Fibroblast of skin of back (primary cell): ENCODE measurements around the gene STX1A.
"Not testable (repeated sequence)": the region's sequence is repeated elsewhere in the genome, so short reads cannot be mapped to it uniquely, and the experiment has no call there.

Experiments used
- DNase-seq: peaks from one replicate; pipeline ENCODE4 v3.0.0-alpha.2; 2013

Gene STX1A

DNA sequence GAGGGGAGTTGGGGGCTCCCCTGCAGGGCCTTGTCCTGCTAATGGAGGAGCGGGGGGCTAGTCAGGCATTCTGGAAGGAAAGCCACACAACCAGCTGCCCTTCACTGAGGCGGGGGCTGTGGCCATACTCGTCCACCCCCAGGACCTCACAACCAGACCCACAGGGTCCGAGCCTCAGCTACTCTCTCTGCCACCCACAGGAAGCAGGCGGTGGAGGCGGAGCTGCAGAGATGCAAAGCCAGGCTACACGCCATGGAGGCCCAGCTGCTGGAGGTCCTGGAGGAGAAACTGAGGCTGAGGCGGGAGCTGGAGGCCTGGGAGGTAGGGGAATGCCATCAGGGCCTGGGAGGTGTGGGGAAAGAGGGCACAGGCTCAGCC lies 16.0 kb upstream of the STX1A start:
- no peak for DNase-seq

GRCh38 chr7:73734619-73735527 lies 15.4 kb upstream of the STX1A start:
- peak; percentile 94 for DNase-seq

DNA sequence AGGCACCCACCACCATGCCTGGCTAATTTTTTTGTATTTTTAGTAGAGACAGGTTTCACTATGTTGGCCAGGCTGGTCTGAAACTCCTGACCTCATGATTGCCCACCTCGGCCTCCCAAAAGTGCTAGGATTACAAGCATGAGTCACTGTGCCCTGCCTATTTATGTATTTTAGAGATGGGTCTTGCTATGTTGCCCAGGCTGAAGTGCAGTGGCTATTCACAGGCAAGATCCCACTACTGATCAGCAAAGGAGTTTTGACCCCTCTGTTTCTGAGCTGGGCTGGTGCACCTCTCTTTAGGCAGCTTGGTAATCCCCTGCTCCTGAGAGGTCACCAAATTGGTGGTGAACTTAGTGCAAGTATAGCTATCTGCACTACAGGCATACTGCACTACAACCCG lies 12.9 kb upstream of the STX1A start:
- DNase-seq: no peak

DNA sequence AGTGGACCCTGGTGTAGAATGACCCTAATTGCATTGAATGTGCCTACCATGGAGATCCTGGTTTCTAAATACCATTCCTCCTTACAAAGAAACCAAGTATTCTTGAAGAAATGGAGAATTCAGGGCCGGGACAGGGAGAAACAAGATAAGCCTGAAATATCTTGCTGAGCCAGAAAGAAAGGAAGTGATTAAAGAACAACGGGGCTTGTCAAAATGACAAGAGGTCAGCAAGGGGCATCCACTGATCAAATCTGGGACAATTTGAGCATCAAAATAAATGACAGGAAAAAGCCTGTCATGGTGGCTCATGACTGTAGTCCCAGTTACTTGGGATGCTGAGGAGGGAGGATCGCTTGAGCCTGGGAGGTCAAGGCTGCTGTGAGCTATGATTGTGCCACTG lies 11.0 kb upstream of the STX1A start:
- DNase-seq: no peak

- DNase-seq: no peak
Observed at GRCh38 chr7:73728551-73728950, 9.1 kb upstream of the STX1A start.

GRCh38 chr7:73727952-73728351 lies 8.5 kb upstream of the STX1A start:
- no peak for DNase-seq

- no peak for DNase-seq
Observed at GRCh38 chr7:73726083-73726466, 6.6 kb upstream of the STX1A start.

- DNase-seq: no peak
Observed at GRCh38 chr7:73723813-73724212, 4.3 kb upstream of the STX1A start.

- no peak for DNase-seq
Observed at GRCh38 chr7:73722785-73723184, 3.3 kb upstream of the STX1A start.

DNA sequence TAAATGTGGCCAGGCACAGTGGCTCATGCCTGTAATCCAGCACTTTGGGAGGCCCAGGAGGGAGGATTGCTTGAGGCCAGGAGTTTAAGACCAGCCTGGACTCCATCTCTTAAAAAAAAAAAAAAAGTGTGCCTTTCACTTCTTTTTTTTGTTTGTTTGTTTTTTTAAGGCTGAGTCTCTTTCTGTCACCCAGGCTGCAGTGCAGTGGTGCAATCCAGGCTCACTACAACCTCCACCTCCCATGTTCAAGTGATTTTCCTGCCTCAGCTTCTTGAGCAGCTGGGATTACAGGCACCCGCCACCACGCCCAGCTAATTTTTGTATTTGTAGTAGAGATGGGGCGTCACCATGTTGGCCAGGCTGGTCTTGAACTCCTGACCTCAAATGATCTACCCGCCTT lies 2.7 kb upstream of the STX1A start:
- not testable (repeated sequence) for DNase-seq

GRCh38 chr7:73721377-73721817 lies 1.9 kb upstream of the STX1A start:
- no peak for DNase-seq

GRCh38 chr7:73720443-73720842 lies 974 bp upstream of the STX1A start:
- DNase-seq: not testable (repeated sequence)

GRCh38 chr7:73719806-73720169 lies 319 bp upstream of the STX1A start:
- DNase-seq: no peak

GRCh38 chr7:73718438-73718881 lies 1.0 kb downstream of the STX1A start:
- DNase-seq: no peak

DNA sequence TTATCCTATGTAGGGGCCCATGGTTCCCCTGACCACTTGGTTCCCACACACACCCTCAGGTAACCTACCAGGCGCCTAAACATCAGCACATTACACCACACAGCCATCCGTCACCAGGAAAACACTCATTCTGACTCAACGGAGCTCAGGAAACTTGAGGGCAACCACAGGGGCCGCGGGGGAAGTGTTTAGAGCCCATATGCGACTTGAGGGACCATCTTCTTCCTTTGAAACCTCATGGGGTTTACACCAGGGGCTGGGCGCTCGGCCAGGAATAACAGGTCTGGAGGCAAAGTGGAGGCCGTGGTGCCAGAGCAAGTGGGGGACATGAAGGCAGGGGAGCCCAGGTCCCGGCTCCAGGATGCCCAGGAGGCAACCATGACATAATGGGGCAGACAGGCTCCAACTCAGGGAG lies 1.5 kb downstream of the STX1A start:
- DNase-seq: peak; percentile 96

DNA sequence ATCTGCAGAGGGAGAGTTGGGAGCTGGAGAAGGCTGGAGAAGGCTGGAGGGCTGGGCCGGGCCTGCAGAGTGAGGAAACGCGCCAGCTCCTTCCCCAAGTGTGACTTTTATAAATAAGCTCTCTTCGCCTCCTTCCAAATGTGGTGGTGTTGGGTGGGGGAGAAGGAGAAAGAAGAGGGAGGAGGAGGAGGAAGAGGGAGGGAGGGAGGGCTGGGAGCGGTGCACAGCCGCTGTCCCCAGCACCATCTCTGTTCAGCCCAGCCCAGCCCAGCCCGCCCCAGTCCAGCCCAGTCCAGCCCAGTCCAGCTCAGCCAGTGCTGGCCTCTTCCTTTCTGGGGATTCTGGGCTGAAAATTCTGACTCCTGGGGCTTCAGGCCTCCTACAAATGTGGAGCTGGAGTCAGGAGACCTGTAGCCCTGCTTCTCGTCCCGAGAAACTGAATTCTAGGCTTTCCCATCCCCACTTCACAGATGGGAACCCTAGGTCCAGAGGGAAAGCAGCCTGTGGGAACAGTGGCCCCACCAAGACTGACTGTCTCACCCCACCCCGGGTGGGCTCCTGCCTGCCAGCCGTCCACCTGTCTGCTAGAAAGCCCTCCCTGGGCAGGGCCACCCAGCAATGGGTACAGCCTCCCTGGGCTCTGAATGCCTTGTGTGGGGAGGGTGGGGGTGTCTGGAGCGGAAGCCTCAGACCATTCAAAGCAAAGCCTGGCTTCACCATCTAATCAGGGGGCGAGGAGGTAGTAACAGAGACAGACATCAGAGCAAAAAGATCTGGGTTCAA lies 2.3 kb downstream of the STX1A start:
- peak; percentile 56 for DNase-seq

GRCh38 chr7:73716318-73716890 lies 3.1 kb downstream of the STX1A start:
- no peak for DNase-seq

- peak; percentile 99 for DNase-seq
Observed at GRCh38 chr7:73715648-73716317, 3.7 kb downstream of the STX1A start.

GRCh38 chr7:73713319-73713718 lies 6.2 kb downstream of the STX1A start:
- DNase-seq: not testable (repeated sequence)

DNA sequence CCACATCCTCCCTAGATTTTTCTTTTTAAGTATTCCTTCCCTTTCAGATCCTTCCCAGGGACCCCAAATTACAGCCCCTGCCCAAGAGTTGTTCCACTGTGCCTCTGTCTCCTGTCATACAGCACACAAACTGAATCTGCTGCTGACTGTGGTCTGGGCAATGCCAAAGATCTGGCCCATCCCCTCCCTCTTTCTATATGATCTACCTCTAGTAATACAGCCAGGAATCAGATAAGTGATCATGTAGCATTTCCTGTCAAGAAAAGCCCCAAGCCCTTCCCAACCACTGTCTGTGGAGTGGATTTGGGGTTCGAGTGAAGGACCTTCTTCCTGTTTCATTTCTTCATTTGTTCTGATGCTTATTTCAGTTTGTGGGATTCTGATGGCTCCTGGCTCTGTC lies 6.7 kb downstream of the STX1A start:
- no peak for DNase-seq

- DNase-seq: no peak
Observed at GRCh38 chr7:73708961-73709549, 10.4 kb downstream of the STX1A start.

- DNase-seq: peak; percentile 75
Observed at GRCh38 chr7:73707045-73707631, 12.3 kb downstream of the STX1A start.
